ENCODE data around the gene C10orf62.
A peak's percentile ranks its signal among the peaks of the same experiment; 100 is the strongest.

C10orf62 gene

GRCh38 chr10:97577701-97578100, 11.8 kb upstream of the C10orf62 start:
- H3K4me3 ChIP-seq (ENCODE audit: low read length) = no peak overlapping the region
- no peak for TF ChIP-seq CTCF (conservative IDR thresholded peaks at IDR 0.05; ENCODE audit: low read length)
- no peak for DNase-seq (ENCODE audit: low read depth)

GRCh38 chr10:97578171-97578844, 11.2 kb upstream of the C10orf62 start:
- no peak for TF ChIP-seq CTCF (conservative IDR thresholded peaks at IDR 0.05; ENCODE audit: low read length)
- DNase-seq (ENCODE audit: low read depth) = no peak
- peak overlapping the region; percentile 39 for H3K4me3 ChIP-seq (ENCODE audit: low read length)

GRCh38 chr10:97580421-97581367, 8.8 kb upstream of the C10orf62 start:
- H3K4me3 ChIP-seq (ENCODE audit: low read length) = no peak overlapping the region
- DNase-seq (ENCODE audit: low read depth) = no peak
- no peak for TF ChIP-seq CTCF (conservative IDR thresholded peaks at IDR 0.05; ENCODE audit: low read length)

- no peak for DNase-seq (ENCODE audit: low read depth)
- no peak overlapping the region for H3K4me3 ChIP-seq (ENCODE audit: low read length)
- no peak for TF ChIP-seq CTCF (conservative IDR thresholded peaks at IDR 0.05; ENCODE audit: low read length)
Observed at GRCh38 chr10:97582169-97582568, 7.4 kb upstream of the C10orf62 start.

GRCh38 chr10:97583476-97583875, 6.0 kb upstream of the C10orf62 start:
- DNase-seq (ENCODE audit: low read depth) = no peak
- no peak overlapping the region for H3K4me3 ChIP-seq (ENCODE audit: low read length)
- TF ChIP-seq CTCF (conservative IDR thresholded peaks at IDR 0.05; ENCODE audit: low read length) = no peak

- TF ChIP-seq CTCF (conservative IDR thresholded peaks at IDR 0.05; ENCODE audit: low read length) = no peak
- no peak within 1 kb of the TSS for H3K4me3 ChIP-seq (ENCODE audit: low read length)
- peak; percentile 71 for DNase-seq (ENCODE audit: low read depth)
Observed at GRCh38 chr10:97584060-97584797, 5.3 kb upstream of the C10orf62 start, which contains the start of gene HOGA1. Gene HOGA1, plus strand, starts transcription at chr10:97584389. Its CDS starts 315 bp downstream, at chr10:97584704.

Measured in AG10803 (cell line).